T-helper 9 cell (primary cell): ENCODE measurements around the gene DRD2.

ENCODE experiments used
- DNase-seq: peaks from one replicate; pipeline ENCODE4 v3.0.0-alpha.2; 2020

Gene DRD2

GRCh38 chr11:113481672-113482071 lies 6.5 kb upstream of the DRD2 start:
- no peak for DNase-seq

- no peak for DNase-seq
Observed at GRCh38 chr11:113481226-113481625, 6.0 kb upstream of the DRD2 start.

GRCh38 chr11:113477321-113477720 lies 2.1 kb upstream of the DRD2 start:
- DNase-seq = no peak

- DNase-seq = no peak
Observed at GRCh38 chr11:113476553-113476952, 1.4 kb upstream of the DRD2 start.

GRCh38 chr11:113474362-113475159 lies 637 bp downstream of the DRD2 start:
- DNase-seq = peak; percentile 29

GRCh38 chr11:113473983-113474361 lies 1.2 kb downstream of the DRD2 start:
- no peak for DNase-seq

GRCh38 chr11:113472471-113472870 lies 2.7 kb downstream of the DRD2 start:
- no peak for DNase-seq

GRCh38 chr11:113470233-113470632 lies 5.0 kb downstream of the DRD2 start:
- no peak for DNase-seq

GRCh38 chr11:113468726-113469345 lies 6.4 kb downstream of the DRD2 start:
- DNase-seq = no peak

- DNase-seq = no peak
Observed at GRCh38 chr11:113467545-113467944, 7.7 kb downstream of the DRD2 start.

- DNase-seq = no peak
Observed at GRCh38 chr11:113465786-113466185, 9.4 kb downstream of the DRD2 start.

GRCh38 chr11:113464416-113464815 lies 10.8 kb downstream of the DRD2 start:
- DNase-seq = no peak

GRCh38 chr11:113462830-113463229 lies 12.4 kb downstream of the DRD2 start:
- DNase-seq = no peak

- DNase-seq = no peak
Observed at GRCh38 chr11:113461639-113462038, 13.6 kb downstream of the DRD2 start.

- no peak for DNase-seq
Observed at GRCh38 chr11:113460469-113460868, 14.7 kb downstream of the DRD2 start.

- no peak for DNase-seq
Observed at GRCh38 chr11:113458189-113458588, 17.0 kb downstream of the DRD2 start.

GRCh38 chr11:113457784-113458183 lies 17.4 kb downstream of the DRD2 start:
- no peak for DNase-seq

- DNase-seq = no peak
Observed at GRCh38 chr11:113454455-113454854, 20.7 kb downstream of the DRD2 start.

- no peak for DNase-seq
Observed at GRCh38 chr11:113449743-113450142, 25.5 kb downstream of the DRD2 start.

GRCh38 chr11:113448316-113448677 lies 26.9 kb downstream of the DRD2 start:
- DNase-seq = no peak

- no peak for DNase-seq
Observed at GRCh38 chr11:113447621-113448315, 27.4 kb downstream of the DRD2 start.

- DNase-seq = no peak
Observed at GRCh38 chr11:113446938-113447337, 28.3 kb downstream of the DRD2 start.

- DNase-seq = no peak
Observed at GRCh38 chr11:113446112-113446511, 29.1 kb downstream of the DRD2 start.

GRCh38 chr11:113444502-113445123 lies 30.6 kb downstream of the DRD2 start:
- DNase-seq = no peak
